Right renal cortex interstitium (tissue), 3 donors: ENCODE results near the gene ACAD11. TPM values are rescaled to one million over a fixed set of nuclear protein-coding genes. Genes with fewer than 3 reads are reported as not detected.

Source experiments
- DNase-seq, 3 donors: peaks; one replicate each; pipeline ENCODE4 v3.0.0-alpha.2; 2013; ENCODE audit warnings: low read depth in 3 of 3, low spot score in 2 of 3
- polyA plus RNA-seq, 3 donors: library from polyadenylated mRNA; unstranded; fragments of 120-200 nt; gene quantifications; one replicate each; pipeline ENCODE4 v1.2.1, GENCODE V29; 2013; ENCODE audit not compliant: insufficient read length in 3 of 3

Gene ACAD11
- polyA plus RNA-seq, 3 donors, result 30.9 to 46.6 (median 33.8) TPM

DNA sequence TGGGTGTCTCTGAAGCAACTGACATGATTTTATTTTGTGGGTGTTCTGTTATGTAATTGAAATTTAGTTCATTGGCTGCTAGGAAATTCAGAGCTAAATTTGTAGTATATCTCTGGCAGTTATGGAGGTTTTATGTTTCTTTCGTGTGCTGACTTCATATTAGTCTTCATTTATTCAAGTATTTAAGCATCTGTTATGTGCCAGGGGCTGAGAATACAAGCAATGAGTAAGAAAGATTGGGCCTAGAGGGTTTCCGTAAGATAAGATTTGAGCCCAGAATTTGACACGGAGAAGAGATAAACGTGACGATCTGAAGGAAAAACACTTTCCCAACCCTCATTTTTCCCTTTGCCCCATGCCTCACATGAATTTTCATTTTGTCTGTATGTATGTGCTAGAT, 137.7 kb downstream of the ACAD11 start:
- no peak for DNase-seq

DNA sequence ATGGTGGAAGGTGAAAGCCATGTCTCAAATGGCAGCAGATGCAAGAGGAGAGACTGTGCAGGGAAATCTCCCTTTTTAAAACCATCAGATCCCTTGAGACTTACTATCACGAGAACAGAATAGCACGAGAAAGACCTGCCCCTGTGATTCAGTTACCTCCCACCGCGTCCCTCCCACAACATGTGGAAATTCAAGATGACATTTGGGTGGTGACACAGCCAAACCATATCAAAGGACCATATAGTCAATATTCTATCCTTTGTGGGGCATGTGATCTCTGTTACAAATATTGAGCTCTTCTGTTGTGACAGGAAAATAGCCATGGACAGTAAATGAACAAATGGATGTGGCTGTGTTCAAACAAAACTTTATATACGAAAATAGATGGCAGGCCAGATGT, 139.7 kb downstream of the ACAD11 start:
- no peak for DNase-seq

DNA sequence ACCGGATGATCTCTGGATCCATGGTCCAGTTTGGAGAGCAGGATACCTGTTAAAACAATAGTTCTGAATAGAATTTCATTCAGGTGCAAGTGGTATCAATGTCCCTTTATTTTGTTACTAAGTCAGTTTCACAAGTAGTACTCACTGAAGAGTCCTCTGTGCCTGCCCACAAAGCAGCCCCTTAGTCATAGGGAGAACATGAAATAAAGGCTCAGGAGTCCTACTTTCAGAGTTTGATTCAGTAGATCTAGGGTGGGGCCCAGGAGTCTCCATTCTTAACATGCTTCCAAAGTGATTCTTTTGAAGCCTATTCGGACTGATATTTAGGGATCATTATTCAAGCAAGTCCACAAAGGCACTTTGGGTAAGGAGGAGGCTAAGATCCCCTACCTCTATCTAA, 142.3 kb downstream of the ACAD11 start:
- DNase-seq, result no peak

DNA sequence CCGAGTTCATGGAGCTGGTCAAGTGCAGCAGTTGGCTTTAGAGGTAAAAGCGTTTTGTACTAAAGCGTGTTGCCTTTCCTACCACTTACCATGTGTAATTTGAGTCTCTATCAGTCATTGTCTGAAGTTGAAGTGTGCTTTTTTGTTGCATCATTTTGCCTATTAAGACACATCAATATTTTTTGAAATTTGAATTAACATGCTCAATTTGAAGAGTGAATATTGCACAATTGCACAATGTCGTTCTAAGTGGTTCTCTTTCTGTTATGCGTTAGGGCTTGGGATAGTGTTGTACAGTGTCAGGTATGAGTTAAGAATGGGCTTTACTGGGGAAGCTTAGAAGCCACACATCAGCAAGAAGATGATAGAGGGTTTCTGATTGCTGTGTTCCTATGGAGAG, 146.6 kb downstream of the ACAD11 start:
- DNase-seq, result no peak

GRCh38 chr3:132509506-132509905, 150.1 kb downstream of the ACAD11 start:
- DNase-seq, result no peak

DNA sequence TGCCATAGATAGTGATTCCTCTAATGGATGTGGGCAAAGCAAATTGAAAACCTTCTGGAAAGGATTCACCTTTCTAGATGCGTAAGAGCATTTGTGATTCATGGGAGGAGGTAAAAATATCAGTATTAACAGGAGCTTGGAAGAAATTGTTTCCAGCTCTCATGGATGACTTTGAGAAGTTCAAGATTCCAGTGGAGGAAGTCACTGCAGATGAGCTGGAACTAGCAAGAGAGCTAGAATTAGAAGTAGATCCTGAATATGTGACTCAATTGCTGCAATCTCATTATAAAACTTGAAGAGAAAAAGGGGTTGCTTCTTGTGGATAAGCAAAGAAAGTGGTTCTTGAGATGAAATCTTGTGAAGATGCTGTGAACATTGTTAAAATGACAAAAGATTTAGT, 150.5 kb downstream of the ACAD11 start:
- DNase-seq, result no peak

Other genes starting within 250 kb of the ACAD11 start
- gene DNAJC13, start 242.3 kb downstream of the ACAD11 start, polyA plus RNA-seq, result 10 to 100 TPM; 49.7 to 50.7 (median 50.5) TPM
- 1 to 10 TPM; 1.0 to 2.2 (median 1.7) TPM for gene ACKR4, start 62.5 kb downstream of the ACAD11 start, polyA plus RNA-seq
- gene UBA5, start 520 bp upstream of the ACAD11 start, polyA plus RNA-seq, result 10 to 100 TPM; 60.2 to 66.7 (median 64.1) TPM
- 10 to 100 TPM; 29.9 to 37.9 (median 36.2) TPM for gene NPHP3, start 62.6 kb upstream of the ACAD11 start, polyA plus RNA-seq